Stimulated activated CD4-positive, alpha-beta T cell treated with anti-CD3 and anti-CD28 coated beads, Interleukin-4, amount 100 ng/mL, for 48 hours (primary cell): ENCODE data around the gene HSD17B14.
"Not testable (repeated sequence)": the region's sequence is repeated elsewhere in the genome, so short reads cannot be mapped to it uniquely, and the experiment has no call there.

Source experiments
- DNase-seq, 2 donors: peaks; one replicate each; pipeline ENCODE4 v3.0.0-alpha.2; 2020; ENCODE audit warnings: low read depth in 2 of 2

The HSD17B14 gene

GRCh38 chr19:48867746-48868113 is 31.4 kb upstream of the HSD17B14 start:
- no peak for DNase-seq

- no peak for DNase-seq
These were observed 30.9 kb upstream of the HSD17B14 start for GRCh38 chr19:48867123-48867745.

DNA sequence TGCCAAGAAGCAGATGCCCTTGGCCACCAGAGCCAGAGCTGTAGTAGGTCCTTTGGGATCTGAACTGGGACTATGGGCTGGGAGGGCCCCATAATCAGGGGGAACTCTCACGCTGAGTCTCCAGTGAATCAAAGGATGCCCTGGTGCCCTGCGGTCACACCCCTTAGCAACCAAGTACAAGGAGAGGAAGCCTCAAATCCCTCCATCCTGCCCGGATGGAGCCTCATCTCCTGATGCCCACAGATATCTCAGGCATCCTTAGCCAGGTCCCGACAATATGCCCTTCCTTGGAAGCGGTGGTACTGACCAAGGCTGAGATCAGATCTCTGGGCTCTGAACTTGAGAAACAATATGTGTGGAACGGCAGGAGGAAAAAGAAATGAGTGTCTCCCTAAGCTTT is 30.4 kb upstream of the HSD17B14 start:
- no peak for DNase-seq

DNA sequence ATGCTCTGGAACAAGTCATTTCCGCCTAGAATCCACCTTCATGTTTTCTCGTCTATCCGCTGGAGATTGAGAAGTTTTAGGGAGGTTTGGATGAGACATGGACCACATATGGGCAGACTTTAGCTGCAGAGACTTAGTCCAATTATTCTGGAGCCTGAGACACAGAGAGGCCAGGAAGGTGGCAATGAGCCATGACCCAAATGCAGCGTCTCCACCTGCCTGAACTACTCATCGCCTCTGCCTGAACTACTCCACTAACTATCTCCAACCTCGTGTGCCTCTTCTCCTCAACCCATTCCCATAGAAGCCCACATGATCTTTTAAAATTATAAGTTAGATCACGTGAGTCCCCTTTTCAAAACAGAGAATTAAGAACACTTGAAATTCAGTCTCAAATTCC is 26.5 kb upstream of the HSD17B14 start:
- no peak for DNase-seq

DNA sequence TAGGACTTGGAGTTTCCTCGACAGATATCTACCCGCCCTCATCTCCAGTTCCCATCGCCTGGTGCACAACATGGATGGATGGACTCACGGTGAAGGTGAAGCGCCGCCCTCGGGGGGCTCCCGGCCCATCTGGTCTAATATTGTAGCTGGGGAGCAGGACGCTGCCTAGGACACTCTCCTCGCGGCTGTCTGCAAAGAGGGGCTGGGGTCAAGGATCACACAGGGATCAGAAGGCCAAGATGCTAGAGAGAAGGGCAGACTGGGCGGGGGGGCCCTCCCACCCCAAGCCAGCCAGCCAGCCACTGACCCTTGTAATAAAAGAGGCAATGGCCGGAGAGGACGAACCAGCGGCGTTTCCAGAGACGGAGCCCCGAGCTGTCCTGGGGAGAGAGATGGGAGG is 25.0 kb upstream of the HSD17B14 start:
- no peak for DNase-seq

- no peak for DNase-seq
These were observed 23.7 kb upstream of the HSD17B14 start for GRCh38 chr19:48859711-48860572.

- peak; percentile 70 to 79 for DNase-seq
These were observed 22.9 kb upstream of the HSD17B14 start for GRCh38 chr19:48858984-48859710.

GRCh38 chr19:48856921-48857320 is 20.6 kb upstream of the HSD17B14 start:
- DNase-seq, result no peak

- DNase-seq, result no peak
These were observed 17.8 kb upstream of the HSD17B14 start for GRCh38 chr19:48854103-48854502.

DNA sequence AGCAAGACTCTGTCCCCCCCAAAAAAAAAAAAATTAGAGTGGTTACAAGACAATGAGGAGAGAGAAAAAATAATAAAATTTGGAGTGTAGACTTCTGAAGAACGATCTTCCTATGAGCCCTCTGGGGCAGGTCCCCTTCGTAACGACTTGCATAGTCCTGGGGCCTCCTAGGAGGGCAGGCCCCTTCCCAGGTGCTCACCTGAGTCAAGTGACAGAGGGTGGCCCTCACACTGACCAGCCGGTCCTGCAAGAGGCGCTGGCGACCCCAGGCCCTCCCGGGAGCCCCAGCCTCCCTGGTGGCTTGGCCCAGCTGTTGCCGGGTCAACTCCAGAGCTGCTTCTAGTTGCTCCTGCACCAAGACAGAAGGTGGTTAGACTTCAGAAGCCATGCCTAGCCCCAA is 17.2 kb upstream of the HSD17B14 start:
- DNase-seq, result no peak

DNA sequence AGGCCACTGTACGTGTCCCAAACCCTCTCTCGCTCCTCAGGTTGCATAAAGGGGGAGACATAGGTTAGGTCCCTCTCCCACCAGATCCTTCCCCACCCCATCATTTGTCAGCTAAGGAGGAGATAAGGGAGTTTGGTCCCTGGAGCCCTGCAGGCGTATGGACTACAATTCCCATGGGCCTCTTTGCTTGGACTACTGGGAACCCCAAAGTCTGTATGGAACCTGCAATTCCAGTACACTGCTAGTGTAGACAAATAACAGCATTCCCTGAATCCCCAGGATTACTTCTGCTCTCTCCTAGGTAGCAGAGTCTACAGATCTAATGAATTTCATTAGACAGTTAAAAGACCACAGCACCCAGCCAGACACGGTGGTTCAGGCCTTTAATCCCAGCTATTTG is 16.0 kb upstream of the HSD17B14 start:
- no peak for DNase-seq

DNA sequence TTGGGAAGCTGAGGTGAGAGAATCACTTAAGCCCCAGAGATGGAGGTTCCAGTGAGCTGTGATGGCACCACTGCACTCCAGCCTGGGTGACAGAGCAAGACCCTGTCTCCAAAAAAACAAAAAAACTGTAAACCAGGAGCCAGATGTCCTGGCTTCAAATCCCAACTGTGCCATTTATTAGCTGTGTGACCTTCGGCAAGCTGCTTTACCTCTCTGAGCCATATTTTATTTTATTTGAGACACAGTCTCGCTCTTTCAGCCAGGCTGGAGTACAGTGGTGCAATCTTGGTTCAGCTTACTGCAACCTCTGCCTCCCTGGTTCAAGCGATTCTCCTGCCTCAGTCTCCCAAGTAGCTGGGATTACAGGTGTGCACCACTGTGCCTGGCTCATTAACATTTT is 10.4 kb upstream of the HSD17B14 start:
- not testable (repeated sequence) for DNase-seq

DNA sequence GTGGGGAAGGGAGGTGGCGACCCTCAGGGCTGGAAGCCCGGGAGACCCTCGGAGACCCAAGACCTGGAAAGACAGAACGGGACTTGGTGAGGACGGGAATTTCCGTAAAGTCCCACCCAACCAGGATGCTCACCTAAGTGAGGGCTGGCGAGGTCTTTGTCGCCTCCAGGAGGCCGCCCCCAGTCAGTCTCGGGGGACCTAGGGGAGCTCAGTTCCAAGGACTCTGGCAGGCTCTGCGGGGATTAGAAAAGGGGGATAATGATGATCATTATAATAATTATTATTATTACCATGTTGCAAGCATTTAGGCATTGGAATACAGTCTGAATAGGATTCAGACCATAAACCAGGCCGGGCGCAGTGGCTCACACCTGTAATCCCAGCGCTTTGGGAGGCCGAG is 9.1 kb upstream of the HSD17B14 start:
- DNase-seq, result no peak

- DNase-seq, result no peak
These were observed 8.2 kb upstream of the HSD17B14 start for GRCh38 chr19:48844472-48844871.

- DNase-seq, result peak in 1 of 2 donors; percentile 25
These were observed 6.5 kb upstream of the HSD17B14 start for GRCh38 chr19:48842789-48843162.

DNA sequence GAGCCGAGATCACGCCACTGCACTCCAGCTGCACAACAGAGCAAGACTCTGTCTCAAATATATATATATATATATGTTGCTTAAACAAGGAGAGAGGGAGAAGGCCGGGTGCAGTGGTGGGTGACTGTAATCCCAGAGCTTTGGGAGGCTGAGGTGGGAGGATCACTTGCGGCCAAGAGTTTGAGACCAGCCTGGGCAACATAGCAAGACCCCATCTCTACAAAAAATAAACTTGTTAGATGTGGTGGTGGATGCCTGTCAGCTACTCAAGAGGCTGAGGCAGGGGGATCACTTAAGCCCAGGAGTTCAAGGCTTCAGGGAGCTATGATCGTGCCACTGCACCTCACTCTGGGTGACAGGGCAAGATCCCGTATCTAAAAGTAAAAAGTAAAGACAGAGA is 5.3 kb upstream of the HSD17B14 start:
- no peak for DNase-seq

DNA sequence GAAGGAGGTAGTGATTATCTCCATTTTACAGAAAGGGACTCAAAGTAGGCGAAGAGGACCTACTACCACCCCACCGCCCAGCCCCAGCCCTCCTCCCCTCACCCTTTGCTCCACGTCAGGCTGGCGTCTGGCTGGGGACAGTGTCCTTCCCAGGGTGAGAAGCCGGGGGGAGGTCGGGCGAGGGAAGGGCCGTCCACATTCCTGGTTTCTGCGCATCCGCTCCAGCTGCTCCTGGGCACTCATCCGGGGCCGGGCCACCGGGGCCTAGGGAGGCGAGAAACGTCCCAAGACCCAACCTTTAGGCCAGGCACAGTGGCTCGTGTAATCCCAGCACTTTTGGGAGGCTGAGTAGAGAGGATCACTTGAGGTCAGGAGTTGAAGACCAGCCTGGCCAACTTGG is 4.8 kb upstream of the HSD17B14 start:
- no peak for DNase-seq

- DNase-seq, result no peak
These were observed 1.4 kb upstream of the HSD17B14 start for GRCh38 chr19:48837687-48838086.

DNA sequence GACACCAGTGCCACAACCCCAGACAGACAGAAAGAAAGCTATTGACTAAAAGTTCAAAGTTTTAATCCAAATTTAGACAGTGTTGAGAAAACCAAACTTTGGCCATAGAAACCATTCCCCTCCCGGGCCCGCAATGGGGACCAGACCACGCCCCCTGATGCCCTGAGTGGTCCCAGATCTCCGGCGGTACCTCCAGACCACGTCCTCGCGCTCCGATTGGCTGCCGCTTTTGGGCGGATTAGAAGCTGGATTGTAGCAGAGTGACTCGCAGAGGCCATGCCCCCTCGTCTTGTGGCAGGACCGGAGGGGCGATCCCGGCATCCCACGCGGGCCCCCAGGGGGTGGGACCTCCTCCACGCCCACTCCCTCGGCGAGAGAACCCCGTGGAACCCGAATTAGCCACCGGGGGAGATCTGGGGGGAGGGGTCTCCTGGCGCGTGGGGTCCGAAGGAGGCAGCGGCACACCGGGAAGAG is 797 bp upstream of the HSD17B14 start:
- peak; percentile 64 to 71 for DNase-seq

GRCh38 chr19:48835734-48836088 is 580 bp downstream of the HSD17B14 start:
- peak; percentile 94 to 98 for DNase-seq

DNA sequence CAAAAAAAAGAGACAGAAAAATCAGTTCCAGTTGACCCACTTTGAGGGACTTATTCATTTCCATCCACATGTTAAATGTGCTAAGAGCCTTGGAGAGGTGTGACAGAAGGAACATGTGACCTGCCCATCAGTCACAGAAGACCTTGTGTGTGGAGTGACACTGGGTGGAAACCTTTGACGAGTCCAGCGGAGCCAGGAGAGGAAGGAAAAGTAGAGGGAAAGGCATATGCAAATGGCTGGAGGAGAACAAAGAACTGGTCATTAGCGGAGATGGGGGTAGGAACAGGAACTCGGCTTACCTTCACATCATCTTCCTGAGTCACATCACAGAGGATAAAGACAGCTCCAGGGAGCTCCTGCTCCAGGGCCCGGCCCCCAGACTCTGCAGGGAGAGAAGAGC is 2.3 kb downstream of the HSD17B14 start:
- no peak for DNase-seq

DNA sequence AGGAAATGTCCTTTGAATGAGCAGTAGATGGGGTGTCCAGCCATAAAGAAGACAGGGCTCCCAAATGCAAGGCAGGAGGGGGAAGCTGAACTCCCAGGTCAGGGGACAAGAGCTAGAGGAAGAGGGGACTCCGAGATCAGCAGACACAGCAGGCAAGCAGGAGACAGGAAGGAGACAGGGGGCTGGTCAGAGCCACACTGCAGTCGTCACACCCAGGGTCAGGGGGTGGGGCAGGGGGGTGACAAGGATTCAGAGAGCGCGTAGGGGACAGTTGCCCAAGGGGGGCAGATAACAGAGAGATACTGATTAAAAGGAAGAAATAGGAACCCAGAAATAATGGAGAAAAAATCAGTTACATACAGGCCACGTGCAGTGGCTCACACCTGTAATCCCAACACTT is 3.2 kb downstream of the HSD17B14 start:
- DNase-seq, result no peak

DNA sequence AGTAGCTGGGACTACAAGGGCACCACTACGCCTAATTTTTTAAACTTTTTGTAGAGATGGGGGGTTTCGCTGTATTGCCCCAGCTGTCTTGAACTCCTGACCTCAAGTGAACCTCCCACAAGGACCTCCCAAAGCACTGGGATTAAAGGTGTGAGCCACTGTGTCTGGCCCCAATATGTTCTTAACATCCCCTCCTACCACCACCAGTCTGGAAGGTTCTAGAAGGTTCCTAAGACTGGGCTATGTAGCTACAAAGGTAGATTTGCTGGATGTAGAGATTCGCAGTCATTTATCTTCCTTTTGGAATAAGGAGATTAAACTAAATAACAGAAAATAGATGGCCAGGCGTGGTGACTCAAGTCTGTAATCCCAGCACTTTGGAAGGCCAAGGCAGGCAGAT is 5.3 kb downstream of the HSD17B14 start:
- no peak for DNase-seq
